GM12872 (cell line): ENCODE data around the gene RFFL.

Experiments
- TF ChIP-seq, protein P1 (sequence below): IDR thresholded peaks from 3 replicates; pipeline ENCODE4 v1.5.1; 2011; ENCODE audit warnings: low read depth, mild to moderate bottlenecking, low read length, moderate library complexity; ENCODE audit not compliant: insufficient read depth

RFFL gene

DNA sequence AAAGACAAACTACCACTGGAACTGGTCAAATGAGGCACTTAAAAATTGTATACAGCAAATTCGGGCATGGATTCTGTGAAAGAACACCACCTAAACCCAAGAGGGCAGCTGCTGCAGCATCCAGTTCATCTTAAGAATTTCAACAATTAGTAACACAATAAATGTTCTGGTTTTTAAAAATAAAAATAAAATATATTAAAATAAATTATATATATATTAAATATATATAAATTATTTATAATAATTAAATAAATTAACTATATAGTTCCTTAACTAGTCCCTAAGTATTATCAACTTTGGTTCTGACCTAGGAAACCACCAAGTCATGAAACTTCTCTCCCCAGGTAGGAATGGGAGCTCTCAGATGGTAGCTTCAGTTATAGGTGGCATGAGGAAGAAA is 13.4 kb upstream of the RFFL start:
- TF ChIP-seq, protein P1, sequence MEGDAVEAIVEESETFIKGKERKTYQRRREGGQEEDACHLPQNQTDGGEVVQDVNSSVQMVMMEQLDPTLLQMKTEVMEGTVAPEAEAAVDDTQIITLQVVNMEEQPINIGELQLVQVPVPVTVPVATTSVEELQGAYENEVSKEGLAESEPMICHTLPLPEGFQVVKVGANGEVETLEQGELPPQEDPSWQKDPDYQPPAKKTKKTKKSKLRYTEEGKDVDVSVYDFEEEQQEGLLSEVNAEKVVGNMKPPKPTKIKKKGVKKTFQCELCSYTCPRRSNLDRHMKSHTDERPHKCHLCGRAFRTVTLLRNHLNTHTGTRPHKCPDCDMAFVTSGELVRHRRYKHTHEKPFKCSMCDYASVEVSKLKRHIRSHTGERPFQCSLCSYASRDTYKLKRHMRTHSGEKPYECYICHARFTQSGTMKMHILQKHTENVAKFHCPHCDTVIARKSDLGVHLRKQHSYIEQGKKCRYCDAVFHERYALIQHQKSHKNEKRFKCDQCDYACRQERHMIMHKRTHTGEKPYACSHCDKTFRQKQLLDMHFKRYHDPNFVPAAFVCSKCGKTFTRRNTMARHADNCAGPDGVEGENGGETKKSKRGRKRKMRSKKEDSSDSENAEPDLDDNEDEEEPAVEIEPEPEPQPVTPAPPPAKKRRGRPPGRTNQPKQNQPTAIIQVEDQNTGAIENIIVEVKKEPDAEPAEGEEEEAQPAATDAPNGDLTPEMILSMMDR: no peak

DNA sequence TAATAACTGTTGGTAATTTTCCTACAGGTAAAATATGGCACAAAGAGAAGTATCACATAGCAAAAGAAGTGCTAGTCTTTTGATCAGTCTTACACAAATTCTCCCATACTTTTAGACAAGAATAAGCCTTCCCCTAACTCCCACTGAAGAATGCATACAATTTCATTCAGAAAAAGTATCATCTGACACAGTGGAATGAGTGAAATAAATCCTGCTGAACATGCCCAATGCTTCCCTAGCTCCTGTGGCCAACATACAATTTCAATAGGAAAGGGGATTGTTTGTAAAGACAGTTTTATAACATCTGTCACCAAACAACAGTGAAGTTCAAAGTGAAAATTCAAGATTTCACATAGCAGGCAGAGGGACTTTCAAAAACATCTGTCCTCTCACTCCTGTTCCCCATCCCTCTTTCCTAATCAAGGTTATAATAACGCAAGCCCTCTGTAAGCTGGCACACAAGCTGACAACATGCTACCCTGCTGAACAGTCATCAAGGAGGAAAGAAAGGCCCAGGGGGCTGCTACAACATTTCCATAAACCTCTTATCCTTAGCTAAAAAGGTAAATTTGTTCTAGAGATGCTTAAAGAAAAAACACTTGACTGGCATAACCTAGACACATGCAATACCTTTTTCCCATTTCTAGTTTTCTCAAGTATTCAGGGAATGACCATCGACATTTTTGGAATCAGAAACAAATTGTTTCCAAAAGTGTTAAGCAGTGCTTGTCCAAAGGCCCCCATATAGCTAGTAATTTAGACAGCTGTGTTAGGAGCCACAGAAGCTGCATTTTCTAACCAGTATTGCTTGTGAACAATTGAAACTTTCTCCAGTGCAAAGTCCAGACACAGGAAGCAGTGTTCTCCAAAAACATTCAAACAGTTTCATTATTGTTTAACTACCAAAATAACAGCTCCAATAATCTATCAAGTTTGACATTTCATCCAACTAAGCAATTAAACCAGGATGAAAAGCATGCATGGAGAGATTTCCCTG is 11.5 kb upstream of the RFFL start:
- TF ChIP-seq, protein P1: no peak

DNA sequence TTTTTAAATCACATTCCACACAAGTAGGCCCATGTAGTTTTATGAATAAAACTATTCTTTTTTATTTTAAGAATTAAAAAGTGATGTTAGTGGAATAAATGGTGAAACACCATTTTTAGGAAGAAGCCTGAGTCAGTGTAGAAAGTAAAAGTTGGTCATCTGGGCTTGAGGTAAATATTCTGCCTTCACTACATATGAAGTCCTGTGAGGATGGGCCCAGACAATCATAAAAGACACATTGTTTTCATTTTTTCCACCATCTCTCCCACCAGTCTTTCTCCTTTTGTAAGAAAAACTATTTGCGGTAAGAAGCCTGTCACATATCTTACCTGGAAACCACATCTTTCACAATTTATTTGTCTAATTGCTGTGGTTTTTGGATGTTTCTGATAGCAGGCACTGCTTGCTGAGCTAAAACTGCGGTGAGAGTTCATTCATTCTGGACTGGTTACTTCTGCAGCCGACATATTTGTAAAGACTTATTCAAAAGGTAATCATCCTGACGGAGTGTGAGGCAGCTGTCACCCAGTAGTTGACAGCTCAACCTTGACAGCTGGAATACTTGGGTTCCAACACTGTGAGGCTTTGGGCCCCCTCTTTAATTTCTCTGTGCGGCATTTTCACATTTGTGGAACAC is 10.6 kb upstream of the RFFL start:
- TF ChIP-seq, protein P1: no peak

DNA sequence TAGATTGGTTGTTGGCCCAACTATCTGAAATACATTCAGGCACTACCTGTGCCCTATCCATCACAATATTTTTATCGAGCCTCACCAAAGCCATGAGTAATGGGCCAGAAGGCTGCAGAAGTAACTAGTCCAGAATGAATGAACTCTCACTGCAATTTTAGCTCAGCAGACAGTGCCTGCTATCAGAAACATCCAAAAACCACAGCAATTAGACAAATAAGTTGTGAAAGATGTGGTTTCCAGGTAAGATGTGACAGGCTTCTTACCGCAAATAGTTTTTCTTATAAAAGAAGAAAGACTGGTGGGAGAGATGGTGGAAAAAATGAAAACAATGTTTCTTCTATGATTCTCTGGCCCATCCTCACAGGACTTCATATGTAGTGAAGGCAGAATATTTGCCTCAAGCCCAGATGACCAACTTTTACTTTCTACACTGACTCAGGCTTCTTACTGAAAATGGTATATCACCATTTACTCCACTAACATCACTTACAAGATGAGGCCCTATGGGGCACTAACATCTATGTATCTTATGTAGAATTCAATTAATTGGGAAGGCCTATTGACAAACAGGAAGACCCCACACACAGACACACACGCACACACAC is 9.8 kb upstream of the RFFL start:
- TF ChIP-seq, protein P1: no peak

DNA sequence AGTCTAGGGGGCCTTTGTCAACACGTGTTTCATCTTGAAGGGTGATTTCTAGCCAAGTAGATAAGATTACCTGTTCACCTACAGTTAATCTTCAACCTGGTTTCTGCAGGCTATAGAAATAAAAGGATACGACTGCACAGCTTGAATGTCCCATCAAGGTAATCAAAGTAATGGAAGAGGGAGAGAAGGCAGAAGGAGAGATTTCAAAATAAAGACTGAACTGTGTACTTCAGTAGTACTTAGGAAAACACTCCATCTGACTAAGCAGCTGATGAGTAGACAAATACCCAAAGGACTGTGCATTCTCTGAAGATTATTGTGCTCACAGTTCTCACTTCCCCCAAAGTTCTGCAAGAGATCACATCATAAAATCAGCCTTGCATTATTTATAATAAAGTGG is 5.8 kb upstream of the RFFL start:
- TF ChIP-seq, protein P1: no peak

DNA sequence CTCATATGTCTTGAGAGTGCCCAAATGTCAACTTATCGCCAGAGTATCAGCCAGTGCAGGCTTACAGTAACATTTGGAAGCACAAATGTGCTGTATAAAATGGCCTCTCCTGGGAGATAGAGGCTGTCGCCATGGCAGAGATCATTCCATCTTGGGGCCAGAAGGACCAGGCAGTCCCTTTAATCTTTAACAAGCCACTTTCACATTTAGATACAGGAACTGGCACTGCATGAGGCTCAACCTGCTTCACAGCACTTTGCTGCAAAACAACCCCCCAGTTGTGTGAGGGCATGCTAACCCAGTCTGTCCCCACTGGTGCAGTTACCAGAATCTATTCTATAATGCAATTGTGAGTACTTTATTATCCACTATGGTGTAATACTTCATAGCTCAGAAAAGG is 4.7 kb upstream of the RFFL start:
- TF ChIP-seq, protein P1: no peak

DNA sequence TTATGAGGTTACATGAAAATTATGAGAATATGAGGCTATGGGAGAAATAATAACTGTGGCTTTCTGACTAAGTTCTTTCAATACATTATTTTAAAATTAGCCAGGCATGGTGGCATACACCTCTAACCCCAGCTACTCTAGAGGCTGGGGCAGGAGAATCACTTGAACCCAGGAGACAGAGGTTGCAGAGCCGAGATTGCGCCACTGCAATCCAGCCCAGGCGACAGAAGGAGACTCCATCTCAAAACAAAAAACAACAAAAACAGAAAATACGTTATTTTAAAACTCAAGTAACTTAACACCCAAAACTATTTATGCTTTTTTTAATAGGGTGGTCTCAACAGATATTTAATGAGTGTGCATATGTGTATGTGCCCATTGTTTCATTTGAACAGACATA is 2.4 kb upstream of the RFFL start:
- TF ChIP-seq, protein P1: no peak
